Stimulated activated CD4-positive, alpha-beta T cell treated with anti-CD3 and anti-CD28 coated beads, Interleukin-2, amount 100 ng/mL, for 4 hours (primary cell): ENCODE measurements around the gene RNU6-9.
A peak's percentile ranks its signal among the peaks of the same experiment; 100 is the strongest.

ENCODE experiments used
- DNase-seq: peaks from one replicate; pipeline ENCODE4 v3.0.0-alpha.2; 2020; ENCODE audit warnings: low read depth

The RNU6-9 gene

DNA sequence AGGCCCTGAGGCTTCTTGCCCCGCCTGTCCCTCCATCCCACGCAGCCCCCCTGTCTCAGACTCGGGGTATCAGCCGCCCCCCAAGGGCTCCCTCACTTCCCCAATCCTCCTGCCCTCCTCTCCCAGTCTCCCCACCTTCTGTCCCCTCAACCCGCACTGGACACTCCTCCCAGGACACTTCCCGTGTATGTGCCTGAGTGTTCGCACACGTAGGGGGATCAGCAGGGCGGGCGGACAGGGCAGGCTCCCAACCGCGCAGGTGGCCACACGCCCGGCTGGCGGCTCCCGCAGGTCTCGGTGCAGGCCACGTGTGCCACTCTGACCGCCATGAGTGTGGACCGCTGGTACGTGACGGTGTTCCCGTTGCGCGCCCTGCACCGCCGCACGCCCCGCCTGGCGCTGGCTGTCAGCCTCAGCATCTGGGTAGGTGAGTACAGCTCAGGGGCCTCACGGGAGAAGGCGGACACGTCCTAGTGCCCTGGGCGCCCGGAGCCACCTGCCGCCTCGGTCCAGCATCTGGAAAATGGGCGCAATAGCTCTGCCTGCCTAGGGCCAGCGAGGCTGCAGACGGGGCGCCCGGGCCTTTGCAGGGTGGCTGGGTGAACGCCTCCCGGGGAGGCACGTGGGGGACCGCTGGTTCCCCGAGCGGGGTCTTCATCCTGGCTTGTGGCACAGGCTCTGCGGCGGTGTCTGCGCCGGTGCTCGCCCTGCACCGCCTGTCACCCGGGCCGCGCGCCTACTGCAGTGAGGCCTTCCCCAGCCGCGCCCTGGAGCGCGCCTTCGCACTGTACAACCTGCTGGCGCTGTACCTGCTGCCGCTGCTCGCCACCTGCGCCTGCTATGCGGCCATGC is 26.1 kb downstream of the RNU6-9 start:
- no peak for DNase-seq

- peak; percentile 59 for DNase-seq
These were observed 27.0 kb downstream of the RNU6-9 start for GRCh38 chr19:920051-920864.

GRCh38 chr19:924553-925086 is 31.3 kb downstream of the RNU6-9 start:
- DNase-seq: no peak

GRCh38 chr19:925087-925525 is 31.8 kb downstream of the RNU6-9 start:
- DNase-seq: no peak

DNA sequence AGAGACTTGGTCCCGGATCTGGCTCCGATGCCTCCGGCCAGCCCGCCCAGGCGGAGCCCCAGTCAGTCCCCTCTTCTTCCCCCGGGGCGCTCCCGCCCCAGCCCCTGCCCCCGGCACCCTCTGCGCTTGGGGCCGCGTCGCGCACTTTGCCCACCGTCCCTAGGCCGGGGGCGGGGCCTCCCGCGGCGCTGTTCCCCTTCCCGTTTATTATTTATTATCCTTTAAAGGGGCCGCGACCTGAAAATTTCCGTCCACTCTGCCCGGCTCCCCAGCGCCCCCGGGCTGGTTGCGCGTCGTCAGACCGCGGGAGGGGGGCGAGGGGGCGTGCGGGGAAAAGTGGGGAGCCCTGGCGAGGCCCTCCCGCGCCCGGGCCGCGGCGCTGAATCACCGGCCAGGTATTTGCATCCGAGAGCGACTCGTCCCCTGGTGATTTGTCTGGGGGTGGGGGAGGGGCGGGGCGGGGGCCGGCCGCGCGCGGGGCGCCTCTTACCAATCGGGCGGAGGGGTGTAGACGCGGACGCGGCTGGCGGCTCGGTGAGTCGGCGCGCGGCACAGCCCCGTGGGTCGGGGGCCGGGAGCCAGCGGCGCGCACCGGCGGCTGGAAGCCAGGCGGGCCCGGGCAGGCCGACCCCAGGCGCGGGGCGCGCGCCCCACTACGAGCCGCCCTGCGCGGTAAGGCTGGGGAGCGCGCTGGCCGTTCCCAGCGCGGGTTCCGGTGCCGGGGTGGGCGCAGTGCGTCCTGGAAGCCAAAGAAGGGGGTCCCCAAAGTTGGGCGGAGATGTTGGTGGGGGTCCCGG is 32.4 kb downstream of the RNU6-9 start, which contains the start of gene ARID3A:
Gene ARID3A, plus strand, starts transcription at position 510 of the 797 bp plus-strand sequence. CDS start 3,494 bp downstream, outside the sequence.
- peak; percentile 56 for DNase-seq

- no peak for DNase-seq
These were observed 33.0 kb downstream of the RNU6-9 start for GRCh38 chr19:926323-926588.

DNA sequence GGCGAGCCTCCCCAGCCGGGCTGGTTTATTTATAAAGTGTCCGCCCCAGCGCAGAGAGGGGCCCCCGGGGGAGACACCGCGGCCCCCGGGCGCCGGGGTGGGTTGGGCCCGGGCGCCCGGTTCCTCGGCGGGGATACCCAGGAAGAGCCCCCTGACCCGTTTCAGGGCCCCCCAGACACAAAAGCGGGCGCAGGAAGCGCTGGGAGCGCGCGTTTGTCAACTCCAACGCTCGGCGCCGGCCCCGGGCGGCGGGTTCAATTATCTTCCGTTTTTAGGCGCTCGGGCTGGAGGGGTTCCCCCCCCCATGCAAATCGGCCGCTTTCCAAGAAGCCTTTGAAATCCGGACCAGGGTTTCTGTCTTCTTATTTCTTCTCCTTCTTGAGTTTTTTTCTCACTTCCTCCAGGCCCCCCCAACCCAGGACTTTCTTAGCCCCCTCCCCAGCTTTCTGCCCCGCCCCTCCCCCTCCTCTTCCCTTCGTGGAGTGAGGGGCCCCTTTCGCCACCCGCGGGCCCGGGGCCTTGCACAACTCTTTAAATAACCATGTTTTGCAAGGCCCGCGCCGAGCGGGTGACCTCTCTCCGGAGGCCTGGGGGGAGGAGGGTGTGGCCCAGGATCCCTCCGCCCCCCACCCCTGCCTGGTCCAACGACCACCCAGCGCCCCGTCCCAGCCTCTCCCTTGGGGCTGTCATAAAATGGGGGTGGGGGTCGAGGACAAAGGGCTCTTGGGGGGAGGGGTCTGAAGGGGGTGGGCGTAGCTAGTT is 33.5 kb downstream of the RNU6-9 start:
- DNase-seq: no peak

DNA sequence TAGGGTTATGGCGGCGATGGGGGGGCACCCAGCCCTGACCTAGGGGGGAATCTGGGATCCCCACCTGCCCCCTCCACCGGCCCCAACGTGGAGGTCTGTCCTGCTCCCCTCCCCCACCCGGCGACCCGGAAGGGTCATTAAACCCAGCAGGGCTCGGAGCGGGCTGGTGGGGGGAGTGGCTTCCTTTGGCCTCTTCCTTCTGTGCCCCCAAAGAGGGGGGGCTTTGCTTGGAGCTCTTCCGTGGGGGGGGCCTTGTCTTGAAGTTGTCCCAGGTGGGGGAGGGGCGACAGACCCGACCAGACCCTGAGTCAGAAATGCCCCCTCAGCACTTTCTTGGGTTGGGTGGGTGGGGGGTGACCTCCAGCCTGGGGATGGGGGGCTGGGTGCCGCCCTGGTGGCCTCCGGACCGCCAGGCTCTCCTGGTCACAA is 34.1 kb downstream of the RNU6-9 start:
- no peak for DNase-seq

DNA sequence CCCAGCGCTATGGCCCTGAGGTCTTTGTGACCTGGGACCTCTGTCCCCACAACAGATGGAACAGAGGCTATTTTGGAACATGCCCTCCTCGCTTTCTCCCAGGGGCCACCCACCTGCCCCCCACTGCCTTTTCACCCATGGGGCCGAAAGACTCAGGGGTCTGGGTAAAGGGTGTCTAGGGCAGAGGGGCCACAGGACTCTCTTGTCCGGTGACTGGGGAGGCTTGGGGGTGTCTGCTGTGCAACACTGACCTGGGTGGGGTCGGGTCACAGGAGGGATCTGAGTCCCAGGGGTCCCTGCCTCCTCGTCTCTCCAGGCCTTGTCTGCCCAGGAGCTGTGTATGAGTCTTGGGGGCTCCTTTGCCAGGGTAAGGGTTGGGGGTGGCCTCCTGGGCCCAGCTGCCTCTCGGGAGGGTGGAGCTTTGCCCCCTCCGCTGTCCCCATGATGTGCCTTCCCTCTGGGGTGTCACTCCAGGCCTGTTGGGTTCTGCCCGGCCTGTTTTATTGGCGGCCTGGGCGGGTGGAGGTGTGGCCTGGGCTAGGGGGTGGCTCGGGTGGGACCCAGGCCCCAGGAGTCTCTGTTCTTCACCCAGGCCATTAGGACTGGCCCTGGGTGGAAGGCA is 34.6 kb downstream of the RNU6-9 start:
- DNase-seq: no peak

DNA sequence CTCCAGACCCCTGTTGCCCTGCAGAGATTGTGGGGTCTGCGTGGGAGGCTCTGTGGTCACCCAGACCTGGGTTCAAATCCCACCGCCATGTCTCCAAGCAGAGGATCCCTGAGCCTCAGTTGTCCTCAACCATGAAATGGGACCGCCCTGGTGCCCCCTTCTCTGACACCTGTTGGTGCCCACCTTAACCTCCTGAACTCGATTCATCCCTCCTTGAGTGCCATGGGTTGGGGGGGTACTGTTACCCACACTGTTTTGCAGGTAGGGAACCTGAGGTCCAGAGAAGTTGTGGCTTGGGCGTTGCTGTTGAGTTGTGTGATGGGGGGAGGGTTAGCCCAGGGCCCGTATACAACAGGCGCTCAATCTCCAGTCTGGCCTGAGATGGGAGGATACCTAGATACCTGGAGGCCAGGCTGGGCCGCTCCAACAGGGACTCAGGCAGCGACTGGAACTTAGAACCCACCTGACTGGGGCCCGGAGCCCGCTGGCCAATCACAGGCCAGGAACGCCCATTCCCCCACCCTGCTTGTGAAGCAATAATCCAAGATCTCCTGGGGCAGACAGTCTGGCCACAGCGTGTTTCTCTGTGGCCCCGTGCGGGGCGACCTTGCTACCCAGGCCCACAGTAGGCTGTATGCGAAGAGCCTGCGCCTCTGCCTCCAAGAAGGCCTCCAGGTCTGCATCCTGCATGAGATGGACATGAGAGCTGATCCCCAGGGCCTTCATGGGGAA is 35.4 kb downstream of the RNU6-9 start:
- DNase-seq: no peak

DNA sequence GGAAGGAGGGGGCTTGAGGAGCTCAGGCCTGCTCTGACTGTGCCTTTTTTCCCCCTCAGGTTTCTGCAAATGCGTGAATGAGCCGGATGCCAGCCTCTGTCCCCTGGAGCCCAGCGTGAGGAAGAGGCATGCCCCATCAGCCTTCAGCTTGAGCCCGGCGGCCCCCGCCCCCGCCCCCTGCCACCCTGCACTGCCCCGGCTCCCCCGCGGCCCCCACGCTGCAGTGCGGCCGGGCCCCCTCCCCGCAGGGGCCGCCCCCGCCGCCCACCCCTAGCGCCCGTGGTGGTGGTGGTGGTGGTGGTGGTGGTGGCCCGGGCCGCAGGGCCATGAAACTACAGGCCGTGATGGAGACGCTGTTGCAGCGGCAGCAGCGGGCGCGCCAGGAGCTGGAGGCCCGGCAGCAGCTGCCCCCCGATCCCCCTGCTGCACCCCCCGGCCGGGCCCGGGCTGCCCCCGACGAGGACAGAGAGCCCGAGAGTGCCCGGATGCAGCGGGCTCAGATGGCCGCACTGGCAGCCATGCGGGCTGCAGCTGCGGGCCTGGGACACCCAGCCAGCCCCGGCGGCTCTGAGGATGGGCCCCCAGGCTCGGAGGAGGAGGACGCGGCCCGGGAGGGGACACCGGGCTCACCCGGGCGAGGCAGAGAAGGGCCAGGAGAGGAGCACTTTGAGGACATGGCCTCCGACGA is 36.1 kb downstream of the RNU6-9 start:
- no peak for DNase-seq

DNA sequence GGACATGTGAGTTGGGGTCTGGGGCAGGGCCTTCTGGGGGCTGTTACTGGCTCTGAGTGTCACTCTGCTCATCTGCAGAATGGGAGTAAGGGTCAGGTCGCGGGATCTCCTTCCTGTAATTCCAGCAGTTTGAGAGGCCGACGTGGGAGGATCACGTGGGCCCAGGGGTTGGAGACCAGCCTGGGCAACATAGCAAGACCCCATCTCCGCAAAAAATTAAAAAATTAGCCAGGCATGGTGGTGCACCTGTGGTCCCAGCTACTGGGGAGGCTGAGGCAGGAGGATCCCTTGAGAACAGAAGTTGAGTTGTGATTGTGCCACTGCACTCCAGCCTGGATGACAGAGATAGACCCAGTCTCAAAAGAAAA is 36.6 kb downstream of the RNU6-9 start:
- no peak for DNase-seq

DNA sequence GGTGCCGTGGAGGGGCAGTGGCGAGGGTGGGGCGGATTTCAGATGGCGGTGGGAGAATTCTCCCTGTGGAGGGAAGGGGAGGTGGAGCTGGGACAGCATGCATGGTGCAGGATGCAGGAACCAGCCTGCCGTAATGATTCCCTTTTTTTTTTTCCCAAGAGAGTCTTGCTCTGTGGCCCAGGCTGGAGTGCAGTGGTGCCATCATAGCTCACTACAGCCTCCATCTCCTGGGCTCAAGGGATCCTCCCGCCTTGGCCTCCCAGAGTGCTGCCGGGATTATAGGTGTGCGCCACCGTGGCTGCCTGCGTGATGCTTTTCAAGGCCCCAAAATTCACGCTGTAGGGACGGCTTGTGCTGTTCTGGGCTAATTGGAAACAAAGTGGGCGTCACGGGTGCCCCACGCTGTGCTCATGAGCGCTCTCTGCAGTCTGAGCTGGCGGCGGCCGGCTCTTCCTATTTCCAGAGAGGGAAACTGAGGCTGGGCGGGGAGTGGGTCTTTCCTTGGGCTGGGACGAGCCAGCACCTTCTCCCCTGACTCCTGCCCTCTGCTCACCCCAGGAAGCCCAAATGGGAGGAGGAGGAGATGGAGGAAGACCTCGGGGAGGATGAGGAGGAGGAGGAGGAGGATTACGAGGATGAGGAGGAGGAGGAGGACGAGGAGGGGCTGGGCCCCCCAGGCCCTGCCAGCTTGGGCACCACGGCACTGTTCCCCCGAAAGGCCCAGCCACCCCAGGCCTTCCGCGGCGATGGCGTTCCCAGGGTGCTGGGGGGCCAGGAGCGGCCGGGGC is 38.8 kb downstream of the RNU6-9 start:
- no peak for DNase-seq

DNA sequence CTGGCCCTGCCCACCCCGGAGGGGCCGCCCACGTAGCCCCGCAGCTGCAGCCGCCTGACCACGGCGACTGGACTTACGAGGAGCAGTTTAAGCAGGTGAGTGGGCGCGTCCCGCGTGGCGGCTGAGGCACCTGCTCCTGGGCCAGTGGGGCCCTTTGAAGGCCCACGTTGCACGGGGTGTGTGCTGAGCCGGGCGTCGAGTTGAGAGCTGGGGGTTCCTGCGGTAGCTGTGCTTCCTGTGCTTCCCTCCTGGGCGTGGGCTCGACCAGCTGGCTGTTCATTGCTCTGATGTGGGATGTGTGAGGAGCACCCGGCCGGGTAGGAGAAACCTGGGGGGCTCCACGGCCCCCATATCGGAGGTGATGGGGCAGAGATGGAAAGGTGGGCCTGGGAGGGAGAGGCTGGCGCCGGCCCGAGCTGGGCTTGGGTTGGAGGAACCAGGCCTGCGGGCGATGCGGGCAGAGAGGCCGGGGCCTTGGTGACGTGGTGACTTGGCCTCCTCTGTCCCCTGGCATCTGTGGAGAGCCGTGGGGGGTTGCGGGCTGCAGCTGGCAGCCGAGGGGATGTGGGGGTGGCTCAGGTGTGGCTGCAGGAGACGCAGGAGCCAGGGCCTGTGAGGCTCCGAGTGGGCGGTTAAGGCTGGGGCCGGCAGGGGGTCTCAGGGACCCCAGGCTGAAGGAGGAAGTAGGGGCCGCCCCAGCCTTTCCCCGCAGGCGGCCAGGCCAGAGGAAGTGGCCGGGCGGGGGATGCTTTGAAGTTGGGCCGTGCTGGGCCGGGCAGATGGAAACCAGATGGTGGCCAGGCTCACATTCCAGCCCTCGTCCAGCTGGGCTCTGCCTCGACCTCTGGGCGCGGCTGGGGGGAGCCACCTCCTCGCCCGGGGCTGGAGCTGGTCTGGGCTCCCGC is 39.6 kb downstream of the RNU6-9 start:
- DNase-seq: no peak

GRCh38 chr19:933553-933882 is 40.2 kb downstream of the RNU6-9 start:
- DNase-seq: no peak

- DNase-seq: no peak
These were observed 41.0 kb downstream of the RNU6-9 start for GRCh38 chr19:934197-934840.

GRCh38 chr19:934865-935479 is 41.7 kb downstream of the RNU6-9 start:
- DNase-seq: no peak
